OCI-LY7 (cell line): Measurements from ENCODE around the gene CTDNEP1.

Experiments
- EZH2phosphoT487 ChIP-seq: fragments of 200-600 bp; sonication (generic); IDR thresholded peaks from 2 replicates; pipeline ENCODE4 v1.6.1; 2018; ENCODE audit warnings: low read depth, borderline replicate concordance, mild to moderate bottlenecking, mixed run types, antibody characterized with exemption, low read length, moderate library complexity, mixed read lengths
- TF ChIP-seq, protein P1 (sequence below): fragments of 200-600 bp; sonication (generic); conservative IDR thresholded peaks from 2 replicates; pipeline ENCODE4 v1.5.1; 2014; ENCODE audit warnings: mild to moderate bottlenecking, antibody characterized with exemption, low read length, moderate library complexity, mixed read lengths

GRCh38 chr17:7259555-7259889 is 8.0 kb upstream of the CTDNEP1 start:
- TF ChIP-seq, protein P1, sequence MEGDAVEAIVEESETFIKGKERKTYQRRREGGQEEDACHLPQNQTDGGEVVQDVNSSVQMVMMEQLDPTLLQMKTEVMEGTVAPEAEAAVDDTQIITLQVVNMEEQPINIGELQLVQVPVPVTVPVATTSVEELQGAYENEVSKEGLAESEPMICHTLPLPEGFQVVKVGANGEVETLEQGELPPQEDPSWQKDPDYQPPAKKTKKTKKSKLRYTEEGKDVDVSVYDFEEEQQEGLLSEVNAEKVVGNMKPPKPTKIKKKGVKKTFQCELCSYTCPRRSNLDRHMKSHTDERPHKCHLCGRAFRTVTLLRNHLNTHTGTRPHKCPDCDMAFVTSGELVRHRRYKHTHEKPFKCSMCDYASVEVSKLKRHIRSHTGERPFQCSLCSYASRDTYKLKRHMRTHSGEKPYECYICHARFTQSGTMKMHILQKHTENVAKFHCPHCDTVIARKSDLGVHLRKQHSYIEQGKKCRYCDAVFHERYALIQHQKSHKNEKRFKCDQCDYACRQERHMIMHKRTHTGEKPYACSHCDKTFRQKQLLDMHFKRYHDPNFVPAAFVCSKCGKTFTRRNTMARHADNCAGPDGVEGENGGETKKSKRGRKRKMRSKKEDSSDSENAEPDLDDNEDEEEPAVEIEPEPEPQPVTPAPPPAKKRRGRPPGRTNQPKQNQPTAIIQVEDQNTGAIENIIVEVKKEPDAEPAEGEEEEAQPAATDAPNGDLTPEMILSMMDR: no peak
- TF ChIP-seq EZH2phosphoT487: no peak
